Activated T-helper 2 cell treated with anti-CD3 and anti-CD28 coated beads, Interferon-gamma antibody, Interleukin-2, Interleukin-4, amounts not matched to agents 10 μg/mL and 5 μg/mL and 100 μg/mL, durations not matched to agents 14 hours and 24 hours and 36 hours (primary cell): Measurements from ENCODE around the gene GLP1R. TPM values are rescaled to one million over a fixed set of nuclear protein-coding genes. Genes with fewer than 3 reads are reported as not detected.

Source experiments
- DNase-seq: peaks from one replicate; pipeline ENCODE4 v3.0.0; 2021; ENCODE audit warnings: low spot score
- H3K27ac Mint-ChIP-seq: one replicate; pipeline ENCODE4 v1.8.0; 2021; ENCODE audit warnings: mixed read lengths
- H3K27me3 Mint-ChIP-seq: one replicate; pipeline ENCODE4 v1.8.0; 2021; ENCODE audit warnings: low read depth, mixed read lengths
- H3K36me3 Mint-ChIP-seq: one replicate; pipeline ENCODE4 v1.8.0; 2021; ENCODE audit warnings: low read depth, mixed read lengths
- H3K4me1 Mint-ChIP-seq: one replicate; pipeline ENCODE4 v1.8.0; 2021; ENCODE audit warnings: low read depth, mixed read lengths
- H3K4me3 Mint-ChIP-seq: one replicate; pipeline ENCODE4 v1.8.0; 2021; ENCODE audit warnings: low read depth, mild to moderate bottlenecking, moderate library complexity, mixed read lengths
- H3K9me3 Mint-ChIP-seq: one replicate; pipeline ENCODE4 v1.8.0; 2021; ENCODE audit warnings: mixed read lengths
- intact Hi-C: fragments of 100-400 bp; cut with micrococcal nuclease; formaldehyde crosslinking; loops from one replicate; pipeline ENCODE4 v1.15.1; 2023
- total RNA-seq: library from RNA; stranded (reverse); gene quantifications from 2 replicates; pipeline ENCODE4 v1.2.3, GENCODE V29; 2022

GLP1R gene
- total RNA-seq, 1 donor from 2014 or later = 0.05 TPM

DNA sequence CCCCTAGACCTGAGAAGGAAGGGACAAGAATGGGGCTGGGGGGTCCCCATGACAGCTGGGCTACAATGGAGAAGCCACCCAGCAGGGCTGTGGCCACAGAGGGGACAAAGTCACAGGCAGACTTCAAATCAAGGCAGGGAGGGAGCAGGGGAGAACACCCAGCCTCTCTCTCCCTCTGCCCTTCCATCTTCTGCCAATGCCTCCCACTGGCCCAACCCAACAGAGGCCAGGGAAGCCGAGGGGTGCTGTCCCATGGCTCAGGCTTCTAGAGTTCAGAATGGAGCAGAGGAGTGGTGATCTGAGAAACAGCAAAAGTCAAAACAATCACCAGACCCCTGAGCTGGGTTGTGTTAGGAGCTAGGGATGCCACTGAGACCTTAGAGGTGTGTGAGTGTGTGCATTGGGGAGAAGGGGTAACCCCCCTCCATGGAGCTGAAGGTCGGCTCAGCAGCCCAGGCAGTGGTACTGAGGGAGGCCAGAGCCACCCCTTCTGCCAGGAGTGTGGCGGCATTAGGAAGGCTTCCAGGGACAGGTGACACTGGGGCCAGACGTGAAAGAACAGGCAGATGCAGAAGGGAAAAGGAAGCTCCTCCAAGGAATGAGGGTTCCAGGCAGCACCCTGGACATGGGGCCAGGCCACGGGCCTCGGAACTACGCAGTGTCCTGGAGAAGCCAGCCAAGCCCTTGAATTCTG lies 12.0 kb downstream of the GLP1R start:
- no peaks in the 10 kb centered on the region for H3K4me1 Mint-ChIP-seq
- peaks cover 28% of the 10 kb centered on the region for H3K27me3 Mint-ChIP-seq
- H3K4me3 Mint-ChIP-seq = no peak overlapping the region
- intact Hi-C loops = no loop called here
- no peaks in the 10 kb centered on the region for H3K9me3 Mint-ChIP-seq
- H3K27ac Mint-ChIP-seq = no peak overlapping the region
- no peaks in the 10 kb centered on the region for H3K36me3 Mint-ChIP-seq
- no peak for DNase-seq

DNA sequence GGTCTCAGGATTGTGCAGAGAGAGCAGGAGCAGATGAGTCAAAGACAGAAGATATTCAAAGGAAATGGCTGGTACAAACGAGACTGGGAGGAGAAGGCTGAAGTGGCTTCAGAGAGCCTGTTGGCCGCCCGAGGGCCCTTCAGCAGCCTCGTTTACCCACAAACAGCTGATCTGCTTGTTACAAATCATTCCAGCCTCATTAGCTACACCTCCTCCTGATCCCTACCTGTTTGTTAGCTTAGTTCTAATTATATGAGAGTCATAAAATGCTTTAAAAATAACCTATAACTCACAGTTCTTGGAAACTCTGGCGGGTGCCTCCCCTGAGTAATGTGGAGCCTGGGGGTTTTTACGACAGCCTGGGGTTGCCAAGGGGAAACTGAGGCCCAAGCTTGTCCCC lies 12.6 kb downstream of the GLP1R start:
- Mint-ChIP-seq H3K4me1 (no peaks in the 10 kb centered on the region), H3K36me3 (no peaks in the 10 kb centered on the region), H3K27me3 (peaks cover 31% of the 10 kb centered on the region), H3K9me3 (no peaks in the 10 kb centered on the region), H3K27ac (no peak overlapping the region), H3K4me3 (no peak overlapping the region)
- DNase-seq = no peak
- intact Hi-C loops = no loop called here

- Mint-ChIP-seq H3K27me3 (peaks cover 31% of the 10 kb centered on the region), H3K27ac (no peak overlapping the region), H3K9me3 (no peaks in the 10 kb centered on the region), H3K4me3 (no peak overlapping the region), H3K4me1 (no peaks in the 10 kb centered on the region), H3K36me3 (no peaks in the 10 kb centered on the region)
- DNase-seq = no peak
- intact Hi-C loops = no loop called here
These were observed 13.0 kb downstream of the GLP1R start for GRCh38 chr6:39061588-39061987.

DNA sequence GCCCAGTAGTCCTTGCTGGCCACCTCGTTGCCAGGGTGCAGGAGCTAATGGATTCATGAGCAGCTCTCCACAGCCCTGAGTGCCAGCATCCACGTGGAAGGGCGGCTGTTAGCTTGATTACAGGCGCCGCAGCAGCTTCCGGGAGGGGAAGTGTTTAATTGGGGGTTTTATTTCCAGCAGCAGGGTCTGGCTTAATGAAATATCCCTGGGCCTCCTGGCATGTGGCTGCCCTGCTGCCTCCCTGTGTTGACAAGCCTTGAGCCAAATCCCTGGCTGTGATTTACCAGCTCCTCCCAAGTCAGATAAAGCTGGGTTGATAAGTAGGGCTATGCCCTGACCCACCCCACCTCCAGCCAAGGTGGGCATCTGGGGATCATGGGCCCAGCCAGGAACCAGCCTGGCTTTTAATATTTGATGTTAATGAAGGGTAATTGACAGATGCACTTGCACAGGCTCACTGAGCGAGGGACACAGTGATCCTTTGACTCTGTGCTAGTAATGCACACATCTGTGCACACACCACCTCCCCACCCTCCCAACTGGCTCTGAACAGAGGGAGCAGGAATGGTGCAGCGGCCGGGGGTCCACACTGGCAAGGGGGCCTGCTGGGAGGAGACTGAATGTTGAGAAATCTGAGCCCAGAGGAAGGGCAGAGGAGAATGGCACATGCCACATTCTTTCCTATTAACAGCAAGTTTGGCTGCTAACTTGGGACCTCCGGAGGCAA lies 13.6 kb downstream of the GLP1R start:
- no peaks in the 10 kb centered on the region for H3K4me1 Mint-ChIP-seq
- H3K4me3 Mint-ChIP-seq = no peak overlapping the region
- no peaks in the 10 kb centered on the region for H3K36me3 Mint-ChIP-seq
- no peak overlapping the region for H3K27ac Mint-ChIP-seq
- H3K9me3 Mint-ChIP-seq = no peaks in the 10 kb centered on the region
- intact Hi-C loops = no loop called here
- no peak for DNase-seq
- H3K27me3 Mint-ChIP-seq = peaks cover 34% of the 10 kb centered on the region

DNA sequence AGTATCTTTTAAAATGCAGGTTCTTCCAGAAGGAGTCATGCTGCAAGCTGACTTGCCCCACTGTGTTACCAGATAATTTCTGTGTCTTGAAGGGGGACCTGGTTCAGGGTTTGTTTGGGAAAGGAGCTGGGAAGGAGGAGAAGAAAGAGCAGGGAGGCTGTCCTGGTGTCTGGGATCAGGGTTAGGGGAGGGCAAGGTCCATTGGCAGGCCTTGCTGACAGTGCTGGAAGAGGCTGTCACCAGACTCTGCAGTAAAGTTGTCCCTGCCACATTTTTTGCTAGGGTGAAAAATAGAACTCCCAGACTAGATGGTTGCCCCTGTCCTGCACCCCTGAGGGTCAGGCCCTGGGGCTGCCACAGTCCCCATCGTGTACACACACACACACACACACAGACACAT lies 14.9 kb downstream of the GLP1R start:
- Mint-ChIP-seq H3K4me1 (no peaks in the 10 kb centered on the region), H3K9me3 (no peaks in the 10 kb centered on the region), H3K27ac (no peak overlapping the region), H3K27me3 (peaks cover 41% of the 10 kb centered on the region), H3K4me3 (no peak overlapping the region), H3K36me3 (no peaks in the 10 kb centered on the region)
- DNase-seq = no peak
- intact Hi-C loops = no loop called here

DNA sequence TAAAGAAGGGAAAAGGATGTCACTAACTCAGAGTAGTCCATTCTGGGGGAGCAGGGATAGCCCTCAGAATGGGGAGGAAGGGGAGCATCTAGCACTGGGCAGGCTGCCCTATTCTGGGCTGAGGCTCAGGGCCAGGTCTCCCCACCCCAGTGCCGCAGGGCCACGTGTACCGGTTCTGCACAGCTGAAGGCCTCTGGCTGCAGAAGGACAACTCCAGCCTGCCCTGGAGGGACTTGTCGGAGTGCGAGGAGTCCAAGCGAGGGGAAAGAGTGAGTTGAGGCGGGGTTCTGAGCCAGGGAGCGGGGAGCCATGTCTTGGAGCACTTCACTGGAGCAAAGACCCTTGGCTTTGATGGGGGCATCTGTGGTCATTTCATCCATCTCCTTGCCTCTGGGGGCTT lies 17.0 kb downstream of the GLP1R start:
- no peaks in the 10 kb centered on the region for H3K9me3 Mint-ChIP-seq
- no peak overlapping the region for H3K27ac Mint-ChIP-seq
- no peaks in the 10 kb centered on the region for H3K4me1 Mint-ChIP-seq
- H3K36me3 Mint-ChIP-seq = no peaks in the 10 kb centered on the region
- intact Hi-C loops = no loop called here
- no peak overlapping the region for H3K4me3 Mint-ChIP-seq
- H3K27me3 Mint-ChIP-seq = peaks cover 45% of the 10 kb centered on the region
- DNase-seq = no peak

DNA sequence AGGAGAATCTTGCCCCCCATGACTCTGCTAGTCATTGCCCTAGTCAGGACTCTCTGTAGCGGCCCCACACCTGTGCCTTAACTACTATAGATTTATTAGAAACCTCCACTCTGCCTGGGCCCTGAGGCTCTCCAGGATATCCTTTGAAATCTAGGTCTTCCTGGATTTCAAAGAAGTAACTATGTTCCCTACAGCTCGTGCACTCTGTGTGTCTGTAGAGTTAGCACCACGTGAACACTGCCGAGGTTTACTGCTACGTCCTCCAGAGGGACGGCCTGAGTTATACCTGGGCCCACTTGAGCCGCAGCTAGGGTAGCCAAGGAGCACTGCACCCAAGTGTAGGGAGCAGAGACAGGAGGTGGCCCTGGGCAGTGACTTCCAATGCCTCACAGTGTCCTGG lies 19.8 kb downstream of the GLP1R start:
- DNase-seq = no peak
- no peak overlapping the region for H3K4me3 Mint-ChIP-seq
- H3K27ac Mint-ChIP-seq = no peak overlapping the region
- intact Hi-C loops = no loop called here
- no peaks in the 10 kb centered on the region for H3K4me1 Mint-ChIP-seq
- no peaks in the 10 kb centered on the region for H3K36me3 Mint-ChIP-seq
- H3K27me3 Mint-ChIP-seq = peaks cover 35% of the 10 kb centered on the region
- H3K9me3 Mint-ChIP-seq = no peaks in the 10 kb centered on the region

GRCh38 chr6:39072830-39073229 lies 24.2 kb downstream of the GLP1R start:
- no peak for DNase-seq
- H3K9me3 Mint-ChIP-seq = no peaks in the 10 kb centered on the region
- H3K27ac Mint-ChIP-seq = no peak overlapping the region
- H3K4me1 Mint-ChIP-seq = peaks cover 4% of the 10 kb centered on the region
- H3K4me3 Mint-ChIP-seq = no peak overlapping the region
- intact Hi-C loops = no loop called here
- H3K36me3 Mint-ChIP-seq = no peaks in the 10 kb centered on the region
- H3K27me3 Mint-ChIP-seq = peaks cover 18% of the 10 kb centered on the region

- no peak overlapping the region for H3K27ac Mint-ChIP-seq
These were observed 25.1 kb downstream of the GLP1R start for GRCh38 chr6:39073471-39074355.

DNA sequence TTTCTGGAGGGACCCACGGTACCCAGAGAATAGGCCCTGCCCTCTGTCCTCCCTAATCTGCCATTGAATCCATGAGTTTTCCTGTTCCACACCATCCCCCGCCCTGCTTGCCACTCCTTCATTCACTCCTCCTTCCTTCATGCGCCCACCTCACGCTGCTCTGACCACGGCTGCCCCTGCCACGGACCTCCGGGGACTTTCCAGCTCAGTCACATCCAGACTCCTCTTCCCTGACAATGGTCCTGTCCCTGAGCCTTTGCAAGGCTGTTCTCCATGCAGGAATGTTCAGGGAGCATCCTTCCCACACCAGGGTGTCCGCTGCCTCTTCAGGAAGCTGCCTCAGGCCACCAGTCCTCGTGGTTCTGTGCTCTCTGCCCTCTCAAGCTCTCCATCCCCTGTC lies 25.9 kb downstream of the GLP1R start:
- Mint-ChIP-seq H3K27ac (no peak overlapping the region), H3K27me3 (peaks cover 15% of the 10 kb centered on the region), H3K36me3 (no peaks in the 10 kb centered on the region), H3K4me3 (no peak overlapping the region), H3K4me1 (peaks cover 4% of the 10 kb centered on the region), H3K9me3 (no peaks in the 10 kb centered on the region)
- DNase-seq = no peak
- intact Hi-C loops = no loop called here

More at GRCh38 chr6:39073471-39074355, 25.1 kb downstream of the GLP1R start:
- H3K27me3 Mint-ChIP-seq = peaks cover 17% of the 10 kb centered on the region
- no peaks in the 10 kb centered on the region for H3K9me3 Mint-ChIP-seq
- H3K4me1 Mint-ChIP-seq = peaks cover 4% of the 10 kb centered on the region
- no peak overlapping the region for H3K4me3 Mint-ChIP-seq
- no peak for DNase-seq
- H3K36me3 Mint-ChIP-seq = no peaks in the 10 kb centered on the region
- intact Hi-C loops = no loop called here

DNA sequence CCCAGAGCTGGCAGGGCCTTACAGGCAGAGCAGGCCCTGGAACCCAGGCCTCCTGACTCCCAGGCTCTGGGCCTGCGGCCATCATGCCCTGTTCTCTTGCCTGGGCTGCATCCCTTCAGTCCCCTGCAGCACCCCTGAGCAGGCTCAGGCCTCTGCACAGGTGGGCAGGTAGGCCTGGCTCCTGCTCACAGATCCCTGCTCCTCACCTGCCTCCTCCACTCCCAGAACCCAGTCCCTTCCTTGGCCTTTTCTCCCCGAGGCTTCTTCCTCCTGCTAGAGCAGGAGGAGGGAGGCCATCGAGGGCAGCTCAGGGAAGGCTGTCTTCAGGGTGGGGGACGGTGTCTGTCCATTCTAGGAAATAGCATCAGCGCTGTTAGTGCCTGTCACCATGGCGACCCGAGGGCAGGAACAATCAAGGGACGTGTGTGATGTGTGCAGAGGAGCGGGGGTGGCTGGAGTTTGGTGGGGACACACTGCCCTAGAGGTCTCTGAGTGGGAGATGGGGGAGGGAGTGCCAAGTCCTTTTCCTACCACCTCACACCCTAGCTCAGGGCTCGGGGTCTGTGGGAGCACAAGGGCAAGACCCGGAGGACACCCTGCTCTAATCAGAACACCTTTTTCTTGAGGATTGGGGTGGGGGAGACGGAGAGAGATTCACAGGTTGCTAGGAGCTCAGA lies 26.6 kb downstream of the GLP1R start:
- H3K9me3 Mint-ChIP-seq = no peaks in the 10 kb centered on the region
- H3K27ac Mint-ChIP-seq = no peak overlapping the region
- H3K27me3 Mint-ChIP-seq = peaks cover 14% of the 10 kb centered on the region
- intact Hi-C loops = no loop called here
- DNase-seq = no peak
- no peak overlapping the region for H3K4me3 Mint-ChIP-seq
- H3K36me3 Mint-ChIP-seq = no peaks in the 10 kb centered on the region
- H3K4me1 Mint-ChIP-seq = peaks cover 4% of the 10 kb centered on the region

- H3K27ac Mint-ChIP-seq = no peak overlapping the region
- intact Hi-C loops = no loop called here
- no peaks in the 10 kb centered on the region for H3K36me3 Mint-ChIP-seq
- H3K27me3 Mint-ChIP-seq = peaks cover 13% of the 10 kb centered on the region
- H3K9me3 Mint-ChIP-seq = no peaks in the 10 kb centered on the region
- DNase-seq = no peak
- H3K4me3 Mint-ChIP-seq = no peak overlapping the region
- peaks cover 4% of the 10 kb centered on the region for H3K4me1 Mint-ChIP-seq
These were observed 27.4 kb downstream of the GLP1R start for GRCh38 chr6:39075807-39076622.
